ENCODE results near the gene FANK1.

The FANK1 gene

GRCh38 chr10:125984346-125984745 is 88.0 kb downstream of the FANK1 start:
- no peak for ATAC-seq
- TF ChIP-seq ZNF565 (CRISPR knock-in tag; conservative IDR thresholded peaks at IDR 0.05; ENCODE audit: low read depth) (no peak), TSHZ2 (CRISPR knock-in tag; IDR thresholded peaks at IDR 0.05) (no peak), CSDC2 (CRISPR knock-in tag; IDR thresholded peaks at IDR 0.05) (no peak), ZNF70 (CRISPR knock-in tag; IDR thresholded peaks at IDR 0.05) (no peak), ISL1 (CRISPR knock-in tag; IDR thresholded peaks at IDR 0.05) (no peak), RARB (CRISPR knock-in tag; IDR thresholded peaks at IDR 0.05) (no peak), ESRRG (CRISPR knock-in tag; IDR thresholded peaks at IDR 0.05) (no peak), ARNTL (CRISPR knock-in tag; IDR thresholded peaks at IDR 0.05; ENCODE audit: borderline replicate concordance, low read depth) (no peak), TOX (CRISPR knock-in tag; IDR thresholded peaks at IDR 0.05; ENCODE audit: borderline replicate concordance) (no peak), CSRNP3 (CRISPR knock-in tag; IDR thresholded peaks at IDR 0.05) (no peak), OSR1 (CRISPR knock-in tag; IDR thresholded peaks at IDR 0.05) (no peak), ZC3H10 (CRISPR knock-in tag; IDR thresholded peaks at IDR 0.05) (no peak), ZNF8 (CRISPR knock-in tag; IDR thresholded peaks at IDR 0.05) (no peak), ZFP30 (CRISPR knock-in tag; IDR thresholded peaks at IDR 0.05) (no peak), SNAI2 (CRISPR knock-in tag; IDR thresholded peaks at IDR 0.05) (no peak), GLIS3 (CRISPR knock-in tag; IDR thresholded peaks at IDR 0.05) (no peak), BACH2 (CRISPR knock-in tag; IDR thresholded peaks at IDR 0.05; ENCODE audit: borderline replicate concordance) (no peak), ZFP3 (CRISPR knock-in tag; IDR thresholded peaks at IDR 0.05) (no peak), PATZ1 (CRISPR knock-in tag; IDR thresholded peaks at IDR 0.05; ENCODE audit: borderline replicate concordance) (no peak)

GRCh38 chr10:125984865-125985495 is 88.6 kb downstream of the FANK1 start:
- no peak for ATAC-seq
- TF ChIP-seq PPARA (CRISPR knock-in tag; IDR thresholded peaks at IDR 0.05; ENCODE audit: borderline replicate concordance) (no peak), BACH2 (CRISPR knock-in tag; IDR thresholded peaks at IDR 0.05; ENCODE audit: borderline replicate concordance) (no peak), ZNF70 (CRISPR knock-in tag; IDR thresholded peaks at IDR 0.05) (no peak), CSRNP3 (CRISPR knock-in tag; IDR thresholded peaks at IDR 0.05) (no peak), CREB5 (CRISPR knock-in tag; IDR thresholded peaks at IDR 0.05; ENCODE audit: low read depth) (no peak), ARNTL (CRISPR knock-in tag; IDR thresholded peaks at IDR 0.05; ENCODE audit: borderline replicate concordance, low read depth) (no peak), ZNF8 (CRISPR knock-in tag; IDR thresholded peaks at IDR 0.05) (no peak), ISL1 (CRISPR knock-in tag; IDR thresholded peaks at IDR 0.05) (no peak), ZFP30 (CRISPR knock-in tag; IDR thresholded peaks at IDR 0.05) (no peak), ZNF565 (CRISPR knock-in tag; conservative IDR thresholded peaks at IDR 0.05; ENCODE audit: low read depth) (no peak), ESRRG (CRISPR knock-in tag; IDR thresholded peaks at IDR 0.05) (no peak), OSR1 (CRISPR knock-in tag; IDR thresholded peaks at IDR 0.05) (no peak), PATZ1 (CRISPR knock-in tag; IDR thresholded peaks at IDR 0.05; ENCODE audit: borderline replicate concordance) (no peak)
- TF ChIP-seq, protein P1, sequence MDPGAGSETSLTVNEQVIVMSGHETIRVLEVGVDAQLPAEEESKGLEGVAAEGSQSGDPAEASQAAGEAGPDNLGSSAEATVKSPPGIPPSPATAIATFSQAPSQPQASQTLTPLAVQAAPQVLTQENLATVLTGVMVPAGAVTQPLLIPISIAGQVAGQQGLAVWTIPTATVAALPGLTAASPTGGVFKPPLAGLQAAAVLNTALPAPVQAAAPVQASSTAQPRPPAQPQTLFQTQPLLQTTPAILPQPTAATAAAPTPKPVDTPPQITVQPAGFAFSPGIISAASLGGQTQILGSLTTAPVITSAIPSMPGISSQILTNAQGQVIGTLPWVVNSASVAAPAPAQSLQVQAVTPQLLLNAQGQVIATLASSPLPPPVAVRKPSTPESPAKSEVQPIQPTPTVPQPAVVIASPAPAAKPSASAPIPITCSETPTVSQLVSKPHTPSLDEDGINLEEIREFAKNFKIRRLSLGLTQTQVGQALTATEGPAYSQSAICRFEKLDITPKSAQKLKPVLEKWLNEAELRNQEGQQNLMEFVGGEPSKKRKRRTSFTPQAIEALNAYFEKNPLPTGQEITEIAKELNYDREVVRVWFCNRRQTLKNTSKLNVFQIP (CRISPR knock-in tag; IDR thresholded peaks at IDR 0.05; ENCODE audit: borderline replicate concordance, low read depth): no peak

Measured in SK-N-SH treated with all-trans-retinoic acid at 6 μM for 48 hours (cell line).